Smooth muscle cell of the coronary artery (primary cell): ENCODE data around the gene ZWILCH. TPM values are rescaled to one million over a fixed set of nuclear protein-coding genes. Genes with fewer than 3 reads are reported as not detected.

ENCODE experiments used
- total RNA-seq: library from RNA; depleted of rRNA; stranded (reverse); fragments of >200 nt; gene quantifications from 2 replicates; pipeline ENCODE4 v1.2.3, GENCODE V29; 2014; ENCODE audit warnings: low replicate concordance

ZWILCH gene
- total RNA-seq, result 5.6 and 17.1 TPM in 2 replicates

DNA sequence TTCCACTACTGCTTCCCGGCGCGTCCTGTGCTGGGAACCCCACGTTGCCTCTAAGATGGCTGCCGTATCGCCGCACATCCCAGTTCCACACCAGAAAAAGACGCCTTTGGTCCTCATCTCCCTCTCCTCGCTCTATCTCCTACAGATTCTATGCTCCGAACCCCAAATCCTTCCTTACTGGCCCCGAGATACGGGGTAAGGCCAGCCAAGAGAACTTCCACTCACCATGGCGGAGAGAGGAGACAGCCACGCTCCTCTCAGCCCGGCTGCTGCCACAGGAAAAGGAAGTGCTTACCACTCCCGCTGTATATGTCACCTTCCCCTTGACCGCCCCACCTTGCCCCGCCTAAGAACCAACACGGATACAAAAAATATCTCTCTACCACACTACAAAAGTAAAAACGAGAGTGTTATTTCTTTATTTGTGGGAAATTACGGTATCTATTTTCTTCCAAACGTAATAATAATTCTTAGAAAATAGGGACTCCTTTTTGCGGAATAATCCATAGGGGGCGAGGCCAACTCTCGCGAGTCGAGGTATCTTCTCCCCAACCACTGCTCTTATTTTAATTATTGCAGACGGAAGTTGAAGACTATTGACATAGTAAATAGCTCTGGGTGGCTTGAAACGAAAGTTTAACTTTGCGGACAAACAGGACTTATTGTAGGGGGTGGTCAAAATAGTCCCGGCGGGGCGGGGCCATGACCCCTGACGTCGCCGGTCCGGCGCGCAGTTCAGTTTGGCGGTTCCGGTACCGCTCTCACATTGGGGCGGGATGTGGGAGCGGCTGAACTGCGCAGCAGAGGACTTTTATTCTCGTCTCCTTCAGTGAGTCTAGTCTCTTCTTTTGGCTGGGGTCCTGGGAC, at the start of gene ZWILCH, which contains the start of gene RPL4:
TSS of gene ZWILCH (plus strand) at position 764 of the 867 bp plus-strand sequence. CDS start at position 777, 13 bp downstream.
TSS of gene RPL4 (minus strand) at position 293 of the 867 bp plus-strand sequence. CDS start at position 228, 65 bp downstream.

DNA sequence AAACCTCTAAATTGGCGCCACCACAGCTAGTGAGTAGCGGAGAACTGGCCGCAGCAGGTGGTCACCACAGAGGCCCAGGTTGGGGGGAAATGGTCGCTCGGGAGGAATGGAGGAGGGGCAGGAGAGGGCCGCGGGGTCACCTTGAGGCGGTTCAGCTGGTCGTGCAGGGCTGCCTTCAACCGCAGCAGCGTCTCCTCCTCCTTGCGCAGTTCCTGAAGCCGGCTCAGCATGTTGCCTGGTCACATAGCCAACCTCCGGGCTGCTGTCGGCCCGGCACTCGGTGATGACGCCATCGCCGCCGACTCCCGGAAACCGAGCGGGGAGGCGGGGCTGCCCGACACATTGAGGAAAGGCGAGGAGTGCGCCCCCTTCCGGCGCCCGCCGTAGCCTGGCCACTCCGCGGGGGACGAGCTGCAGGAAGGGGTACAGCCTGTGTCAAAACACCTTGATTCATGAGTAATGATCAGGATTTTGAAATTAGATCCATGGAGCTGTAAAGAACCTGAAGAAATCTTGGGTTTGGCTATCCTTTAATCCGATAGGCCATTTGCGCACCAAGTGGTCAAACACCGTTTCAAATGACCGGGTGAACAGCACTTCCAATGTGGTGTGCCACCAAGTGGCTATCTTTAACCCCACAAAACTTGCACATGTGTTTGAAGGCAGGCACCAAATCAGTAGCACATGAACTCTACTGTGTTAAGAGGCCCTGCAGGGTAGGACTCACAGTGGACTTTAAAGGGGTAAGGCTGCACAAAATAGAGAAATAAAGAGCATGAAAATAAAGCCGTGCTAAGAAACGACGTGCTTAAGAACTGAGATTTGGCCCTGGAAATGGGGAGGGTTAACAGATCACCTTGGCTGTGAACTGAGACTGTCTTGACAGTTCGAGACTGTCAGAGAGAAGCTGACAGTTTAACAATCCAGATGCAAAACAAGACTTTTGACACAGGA, 7.3 kb upstream of the ZWILCH start, which contains the start of gene SNAPC5:
TSS of gene SNAPC5 (minus strand) at position 261 of the 954 bp plus-strand sequence. CDS start at position 230, 31 bp downstream.

DNA sequence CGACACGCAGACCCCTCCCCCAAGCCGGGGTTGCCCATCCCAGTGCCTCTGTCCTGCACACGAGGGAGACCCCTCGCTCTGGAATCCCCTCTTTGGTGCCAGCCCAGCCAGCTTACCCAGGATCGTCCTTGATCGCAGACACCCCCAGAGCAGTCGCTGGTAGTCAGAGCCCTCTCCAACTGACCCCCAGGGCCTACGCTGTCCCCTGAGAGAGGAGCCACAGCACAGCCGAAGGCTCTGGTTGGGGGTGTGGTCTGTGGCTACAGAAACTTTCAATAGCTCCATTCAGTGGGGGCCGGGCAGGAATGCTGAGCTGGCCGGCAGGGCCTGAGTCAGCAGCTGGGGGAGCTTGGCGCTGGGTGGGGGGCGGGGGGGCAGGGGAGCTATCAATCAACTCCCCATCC, 60.6 kb downstream of the ZWILCH start, which contains the start of gene LCTL:
TSS of gene LCTL (minus strand) at position 258 of the 404 bp plus-strand sequence. CDS start 633 bp downstream, outside the sequence.

Other genes starting within 250 kb of the ZWILCH start
- gene DIS3L, start 211.8 kb upstream of the ZWILCH start, total RNA-seq, result 13.6 and 51.2 TPM in 2 replicates
- 7.0 and 9.3 TPM in 2 replicates for gene TIPIN, start 148.6 kb upstream of the ZWILCH start, total RNA-seq
- gene MAP2K1, start 118.4 kb upstream of the ZWILCH start, total RNA-seq, result 16.8 and 37.7 TPM in 2 replicates
- gene SNAPC5, start 7.6 kb upstream of the ZWILCH start, total RNA-seq, result 20.0 and 46.8 TPM in 2 replicates
- 2,882 and 3,107 TPM in 2 replicates for gene RPL4, start 471 bp upstream of the ZWILCH start, total RNA-seq
- gene LCTL, start 60.7 kb downstream of the ZWILCH start, total RNA-seq, result 0.12 and 11.5 TPM in 2 replicates
- 71.1 and 92.1 TPM in 2 replicates for gene SMAD6, start 196.9 kb downstream of the ZWILCH start, total RNA-seq